PC-9 (cell line): ENCODE measurements around the gene CASR. TPM values are rescaled to one million over a fixed set of nuclear protein-coding genes. Genes with fewer than 3 reads are reported as not detected.

Experiments used
- BruUV-seq: library from RNA; stranded (reverse); fragments of 400-500 nt; replicated peaks from 2 replicates; lab custom pipeline; 2021; lab: Mats Ljungman, UMichigan
- CTCF ChIA-PET: fragments of 300-600 bp; sonication (Branson Sonifier 250); formaldehyde crosslinking; loops from one replicate; lab custom pipeline; 2022; ENCODE audit warnings: antibody characterized with exemption; lab: Charles Lee
- POLR2A ChIA-PET: fragments of 300-600 bp; sonication (Branson Sonifier 250); formaldehyde crosslinking; loops from one replicate; lab custom pipeline; 2022; ENCODE audit warnings: antibody characterized with exemption; ENCODE audit not compliant: unreplicated experiment; lab: Charles Lee
- DNase-seq, 2 experiments: peaks; one replicate each; pipeline versions ENCODE4 v3.0.0 to v3.0.0-alpha.2; 2015 to 2022; ENCODE audit warnings: mixed read lengths in 1 of 2
- H2AFZ ChIP-seq: fragments of 200-600 bp; sonication (generic); 2 replicates; pipeline ENCODE4 v1.8.1; 2017; ENCODE audit warnings: antibody characterized with exemption
- H3F3A ChIP-seq: fragments of 200-600 bp; sonication (generic); 2 replicates; pipeline ENCODE4 v1.8.1; 2017; ENCODE audit warnings: antibody characterized with exemption, mild to moderate bottlenecking, low read depth; ENCODE audit not compliant: insufficient read depth
- H3K27ac ChIP-seq: fragments of 200-600 bp; sonication (generic); 2 replicates; pipeline ENCODE4 v1.6.1; 2016; ENCODE audit warnings: mixed run types
- H3K27me3 ChIP-seq: fragments of 200-600 bp; sonication (generic); 2 replicates; pipeline ENCODE4 v1.6.1; 2016; ENCODE audit warnings: low read depth, mixed run types; ENCODE audit not compliant: insufficient read depth
- H3K36me3 ChIP-seq: fragments of 200-600 bp; sonication (generic); 2 replicates; pipeline ENCODE4 v1.6.1; 2016; ENCODE audit warnings: low read depth, mixed run types
- H3K4me1 ChIP-seq: fragments of 200-600 bp; sonication (generic); replicated peaks from 2 replicates; pipeline ENCODE4 v1.6.1; 2016; ENCODE audit warnings: mixed run types; ENCODE audit not compliant: insufficient read depth
- H3K4me2 ChIP-seq: fragments of 200-600 bp; sonication (generic); 2 replicates; pipeline ENCODE4 v1.6.1; 2017; ENCODE audit warnings: mixed run types
- H3K4me3 ChIP-seq: fragments of 200-600 bp; sonication (generic); 2 replicates; pipeline ENCODE4 v1.6.1; 2016; ENCODE audit warnings: mixed run types
- H3K79me2 ChIP-seq: fragments of 200-600 bp; sonication (generic); 2 replicates; pipeline ENCODE4 v1.6.1; 2017; ENCODE audit warnings: low read depth, mixed run types
- H3K9me2 ChIP-seq: fragments of 200-600 bp; sonication (generic); 2 replicates; pipeline ENCODE4 v1.8.1; 2017; ENCODE audit warnings: mild to moderate bottlenecking; ENCODE audit not compliant: insufficient read depth
- H3K9me3 ChIP-seq: fragments of 200-600 bp; sonication (generic); 2 replicates; pipeline ENCODE4 v1.8.1; 2016; ENCODE audit warnings: low read depth; ENCODE audit not compliant: insufficient read depth
- H4K20me1 ChIP-seq: fragments of 200-600 bp; sonication (generic); 2 replicates; pipeline ENCODE4 v1.8.1; 2017; ENCODE audit not compliant: insufficient read depth
- CTCF ChIP-seq: fragments of 200-600 bp; sonication (generic); conservative IDR thresholded peaks from 2 replicates; pipeline ENCODE4 v1.6.1; 2017; ENCODE audit warnings: mixed run types, antibody characterized with exemption, mild to moderate bottlenecking, moderate library complexity
- EZH2 ChIP-seq: fragments of 200-600 bp; sonication (generic); IDR thresholded peaks from 2 replicates; pipeline ENCODE4 v1.8.0; 2017; ENCODE audit warnings: antibody characterized with exemption, low read depth
- intact Hi-C: fragments of 100-400 bp; cut with micrococcal nuclease; formaldehyde crosslinking; loops from one replicate; pipeline ENCODE4 v1.10.0; 2022; ENCODE audit not compliant: unreplicated experiment
- total RNA-seq: library from RNA; stranded (reverse); gene quantifications from 2 replicates; pipeline ENCODE4 v1.2.3, GENCODE V29; 2021

CASR gene
- total RNA-seq, 1 experiment from 2014 or later: not detected

GRCh38 chr3:122251428-122251827, 68.0 kb downstream of the CASR start:
- H3K9me2 ChIP-seq: no peaks in the 10 kb centered on the region
- CTCF ChIA-PET: no interaction called here
- H3K4me2 ChIP-seq: no peak overlapping the region
- no peaks in the 10 kb centered on the region for H3F3A ChIP-seq
- H3K36me3 ChIP-seq: no peaks in the 10 kb centered on the region
- H3K4me1 ChIP-seq: no peaks in the 10 kb centered on the region
- POLR2A ChIA-PET: no interaction called here
- H3K4me3 ChIP-seq: no peak overlapping the region
- intact Hi-C loops: no loop called here
- no peak for DNase-seq
- no peak overlapping the region for H2AFZ ChIP-seq
- no peaks in the 10 kb centered on the region for H4K20me1 ChIP-seq
- H3K27ac ChIP-seq: no peak overlapping the region
- TF ChIP-seq EZH2: no peak
- no peak for TF ChIP-seq CTCF
- peaks cover 12% of the 10 kb centered on the region; the same call in 1 of the 2 replicates for H3K27me3 ChIP-seq
- no peaks in the 10 kb centered on the region for H3K9me3 ChIP-seq
- no peaks in the 10 kb centered on the region for H3K79me2 ChIP-seq
- no TSS peak for BruUV-seq

- Histone ChIP-seq H3K27me3 (peaks cover under 1% of the 10 kb centered on the region; the same call in 1 of the 2 replicates), H3K27ac (no peak overlapping the region), H3F3A (no peaks in the 10 kb centered on the region), H2AFZ (no peak overlapping the region), H4K20me1 (no peaks in the 10 kb centered on the region), H3K4me2 (no peak overlapping the region), H3K9me2 (no peaks in the 10 kb centered on the region), H3K36me3 (no peaks in the 10 kb centered on the region), H3K79me2 (no peaks in the 10 kb centered on the region), H3K4me3 (no peak overlapping the region), H3K4me1 (no peaks in the 10 kb centered on the region), H3K9me3 (no peaks in the 10 kb centered on the region)
- no TSS peak for BruUV-seq
- intact Hi-C loops: no loop called here
- DNase-seq: no peak
- POLR2A ChIA-PET: no interaction called here
- no peak for TF ChIP-seq EZH2
- CTCF ChIA-PET: interaction anchor here (1.0 kb wide), 1 partner anchor 258 kb away, joined by 3 read pairs; no protein-coding TSS in a partner anchor
Measured at GRCh38 chr3:122253581-122253980, 70.1 kb downstream of the CASR start.

- H3K4me3 ChIP-seq: no peak overlapping the region
- POLR2A ChIA-PET: no interaction called here
- intact Hi-C loops: loop anchor here (5.0 kb wide), 1 partner anchor 1001 kb away; no protein-coding TSS in a partner anchor
- H4K20me1 ChIP-seq: no peaks in the 10 kb centered on the region
- H3K4me2 ChIP-seq: no peak overlapping the region
- no peaks in the 10 kb centered on the region for H3K79me2 ChIP-seq
- no peak for DNase-seq
- H3K4me1 ChIP-seq: no peaks in the 10 kb centered on the region
- H2AFZ ChIP-seq: no peak overlapping the region
- BruUV-seq: no TSS peak
- H3K36me3 ChIP-seq: no peaks in the 10 kb centered on the region
- H3K9me3 ChIP-seq: no peaks in the 10 kb centered on the region
- CTCF ChIA-PET: no interaction called here
- no peaks in the 10 kb centered on the region for H3F3A ChIP-seq
- H3K27ac ChIP-seq: no peak overlapping the region
- TF ChIP-seq EZH2 (no peak), CTCF (no peak)
- peaks cover 9% of the 10 kb centered on the region for H3K27me3 ChIP-seq
- no peaks in the 10 kb centered on the region for H3K9me2 ChIP-seq
Measured at GRCh38 chr3:122255757-122256439, 72.4 kb downstream of the CASR start.
